GM19193 (cell line): Measurements from ENCODE around the gene CEP83.

ENCODE experiments used
- POLR2A ChIP-seq: IDR thresholded peaks from 4 replicates; pipeline ENCODE4 v1.6.1; 2011; ENCODE audit not compliant: insufficient read depth, insufficient read length; ENCODE audit errors: extremely low read depth

Gene CEP83

DNA sequence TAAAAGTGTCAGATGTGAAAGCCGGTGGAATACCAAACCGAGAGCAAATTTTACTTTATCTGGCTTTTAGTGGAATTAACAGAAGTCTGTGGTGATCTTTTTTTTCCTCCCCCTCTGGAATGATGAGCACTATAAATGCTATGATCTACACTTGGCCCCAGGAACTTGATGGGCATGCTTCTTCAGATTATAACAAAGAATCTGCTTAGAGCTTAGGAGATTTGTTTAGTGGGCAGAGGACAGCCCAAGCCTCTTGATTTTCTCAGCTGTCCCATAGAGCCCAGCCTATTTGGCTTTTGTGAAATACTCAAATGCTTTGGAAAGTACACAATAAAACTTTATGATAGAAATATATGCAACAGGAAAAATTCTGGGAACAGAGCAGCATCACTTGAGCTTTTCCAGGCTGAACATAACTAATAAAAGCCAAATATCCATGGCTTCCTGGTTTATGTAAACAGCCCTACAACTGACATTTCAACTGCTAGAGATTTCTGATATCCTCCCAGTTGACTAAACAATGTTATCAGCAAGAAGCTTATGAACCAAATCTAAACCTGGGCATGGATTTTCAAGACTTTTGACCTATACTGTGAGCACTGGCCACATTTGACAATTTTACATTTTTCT lies 161.7 kb downstream of the CEP83 start:
- TF ChIP-seq POLR2A = no peak

DNA sequence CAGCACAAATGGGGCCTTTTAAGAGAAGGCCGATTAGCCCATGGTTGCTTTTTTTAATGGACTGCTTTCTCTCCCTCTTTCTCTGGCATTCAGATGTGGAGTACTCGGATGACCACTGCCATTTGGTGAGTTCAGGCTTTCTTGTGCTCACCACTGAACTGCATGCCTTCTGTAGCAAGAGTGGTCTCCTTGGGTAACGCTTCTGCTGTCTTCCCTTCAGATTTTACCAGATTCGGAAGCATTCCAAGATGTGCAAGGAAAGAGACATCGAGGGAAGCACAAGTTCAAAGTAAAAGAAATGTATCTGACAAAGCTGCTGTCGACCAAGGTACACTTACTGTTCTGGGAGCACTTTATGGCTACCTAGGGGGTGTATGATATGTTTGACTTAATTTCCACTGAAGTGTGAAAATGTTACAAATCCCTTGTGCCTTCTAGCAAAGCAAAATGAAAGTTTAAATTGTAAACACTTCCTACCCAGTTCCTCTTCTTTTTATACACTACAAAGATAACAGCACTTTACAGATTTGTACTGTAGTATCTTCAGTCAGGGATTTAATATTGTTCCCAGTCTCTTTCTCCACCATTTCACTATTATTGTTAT lies 162.5 kb downstream of the CEP83 start:
- no peak for TF ChIP-seq POLR2A

DNA sequence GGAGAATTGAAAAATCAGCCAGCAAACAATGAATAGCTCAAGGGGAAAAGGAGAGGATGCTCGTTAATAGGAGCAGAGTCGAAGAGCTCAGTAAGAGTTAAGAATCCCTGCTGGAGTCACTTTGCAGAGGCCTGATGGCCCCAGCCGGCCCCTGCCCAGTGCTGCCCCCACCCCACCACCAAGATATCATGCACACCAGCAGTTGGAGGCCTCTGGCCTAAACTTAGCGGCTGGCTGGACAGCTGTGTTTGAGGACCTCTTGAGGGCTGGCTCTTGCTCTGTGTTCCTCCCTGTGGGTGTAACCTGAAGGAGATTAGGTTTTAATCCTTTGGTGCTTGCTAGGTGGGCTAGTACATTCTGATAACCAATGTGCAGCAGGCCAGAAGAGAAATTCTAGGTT lies 169.3 kb downstream of the CEP83 start:
- TF ChIP-seq POLR2A = no peak

DNA sequence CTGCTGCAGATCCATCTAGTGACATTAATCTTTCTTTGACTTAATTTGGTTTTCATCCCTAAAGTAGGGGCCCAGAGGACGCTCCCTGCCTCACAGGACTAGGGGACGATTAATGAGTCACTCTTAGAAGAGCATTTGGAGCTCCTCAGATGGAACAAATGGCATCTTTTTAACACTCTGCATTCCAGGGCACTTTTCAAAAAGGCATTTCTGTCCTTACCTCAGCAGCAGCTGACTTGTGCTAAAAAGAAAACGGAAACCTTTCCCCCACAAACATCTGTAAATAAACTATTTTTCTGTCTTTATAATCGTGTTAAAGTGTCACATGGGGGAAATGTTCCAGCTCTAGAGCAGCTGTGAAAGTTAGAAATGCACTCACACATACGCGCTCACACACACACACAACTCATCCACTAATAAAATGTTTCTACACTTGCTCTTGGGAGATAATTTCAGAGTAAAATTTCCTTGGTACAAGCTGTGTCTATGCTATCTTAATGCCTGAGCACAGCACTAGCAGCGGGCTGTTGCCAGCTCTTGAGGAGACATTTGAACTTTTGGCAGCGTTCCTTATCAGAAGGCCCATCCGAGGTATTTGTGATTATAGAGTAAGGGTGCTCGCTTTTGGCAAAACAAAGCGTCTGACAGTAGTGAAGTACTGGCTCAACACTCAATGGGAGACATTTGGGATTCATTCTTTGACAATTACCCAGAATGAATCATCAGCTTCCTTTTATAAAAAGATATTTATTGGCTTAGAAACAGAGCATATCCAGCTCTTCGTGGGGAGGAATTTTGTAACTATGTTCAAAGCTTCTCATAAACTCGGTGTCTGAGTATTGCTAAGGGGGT lies 170.0 kb downstream of the CEP83 start:
- TF ChIP-seq POLR2A = no peak

DNA sequence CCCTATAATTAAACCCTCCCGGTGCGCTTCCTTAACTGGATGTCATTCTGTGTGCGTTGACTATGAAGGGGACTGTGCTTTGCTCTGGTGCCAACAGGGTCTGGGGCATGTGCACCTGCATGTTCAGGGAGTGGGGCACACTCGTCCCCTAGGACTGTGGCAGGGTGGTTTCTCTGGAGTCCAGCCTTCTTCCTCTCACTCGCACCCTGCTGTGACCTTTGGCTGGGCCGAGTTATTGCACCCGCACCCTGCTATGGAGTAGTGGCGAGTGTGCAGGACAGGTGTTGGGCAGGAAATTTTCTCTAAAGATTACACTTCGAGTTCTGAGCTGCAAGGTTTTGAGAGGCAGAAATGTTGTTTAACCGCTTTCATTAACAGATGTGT lies 172.4 kb downstream of the CEP83 start:
- no peak for TF ChIP-seq POLR2A

DNA sequence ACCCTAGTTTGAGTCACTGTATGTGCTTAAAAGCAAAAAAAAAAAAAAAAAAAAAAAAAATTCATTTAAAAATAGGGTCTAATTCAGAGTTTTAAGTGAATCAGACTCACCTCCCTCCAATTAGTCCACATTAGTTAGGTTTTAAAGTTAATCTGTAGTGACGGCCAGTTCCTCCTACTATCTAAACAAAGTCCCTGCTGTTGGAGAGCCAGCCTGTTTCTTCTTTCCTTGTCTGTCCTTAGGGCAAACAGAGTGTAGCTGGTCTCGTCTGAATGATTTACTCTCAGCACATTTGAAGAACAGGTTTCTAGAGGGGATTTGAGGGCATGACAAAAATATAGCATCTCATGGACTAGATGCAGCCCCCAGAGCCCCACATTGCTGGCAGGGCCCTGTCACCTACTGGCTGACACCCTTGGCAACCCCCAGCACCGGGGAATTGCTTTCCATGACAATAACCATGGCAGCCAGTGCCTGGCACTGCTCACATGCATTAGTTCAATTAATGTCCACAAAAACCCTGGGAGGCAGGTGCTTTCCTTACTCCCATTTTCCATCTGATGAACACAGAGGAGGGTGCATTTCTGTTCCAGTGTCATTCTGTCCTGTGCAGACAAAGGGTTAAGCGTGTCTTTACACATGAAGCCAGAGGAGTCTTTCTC lies 173.0 kb downstream of the CEP83 start:
- TF ChIP-seq POLR2A = no peak

DNA sequence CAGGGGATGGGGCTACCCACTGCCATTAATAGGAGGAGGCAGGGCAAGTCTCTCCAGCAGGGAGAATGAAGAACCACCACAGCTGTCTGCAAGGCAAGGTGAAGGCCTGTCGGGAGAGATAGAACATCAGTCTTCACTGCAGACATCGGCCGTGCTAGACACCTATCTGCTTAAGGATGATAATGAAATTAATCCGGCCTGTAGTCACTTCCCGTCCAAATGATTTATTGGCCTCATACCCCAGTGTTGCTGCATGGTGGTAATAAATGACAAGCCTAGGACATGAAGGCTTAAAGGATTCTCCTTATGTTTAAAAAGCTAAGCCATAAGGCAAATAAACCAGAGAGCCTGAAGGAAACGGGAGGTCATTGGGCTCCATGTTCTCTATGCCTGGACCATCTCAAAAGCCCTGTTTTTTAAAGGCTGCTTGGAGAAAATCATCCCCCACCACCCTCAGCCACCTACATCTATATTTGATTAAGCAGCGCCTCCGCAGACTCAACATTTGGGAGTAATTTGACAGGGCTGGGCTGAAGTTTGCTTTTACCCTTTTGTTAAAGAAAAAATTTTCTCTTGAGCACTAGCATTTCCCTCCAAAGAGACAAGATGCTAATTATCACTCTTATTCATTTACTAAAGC lies 173.6 kb downstream of the CEP83 start:
- no peak for TF ChIP-seq POLR2A

DNA sequence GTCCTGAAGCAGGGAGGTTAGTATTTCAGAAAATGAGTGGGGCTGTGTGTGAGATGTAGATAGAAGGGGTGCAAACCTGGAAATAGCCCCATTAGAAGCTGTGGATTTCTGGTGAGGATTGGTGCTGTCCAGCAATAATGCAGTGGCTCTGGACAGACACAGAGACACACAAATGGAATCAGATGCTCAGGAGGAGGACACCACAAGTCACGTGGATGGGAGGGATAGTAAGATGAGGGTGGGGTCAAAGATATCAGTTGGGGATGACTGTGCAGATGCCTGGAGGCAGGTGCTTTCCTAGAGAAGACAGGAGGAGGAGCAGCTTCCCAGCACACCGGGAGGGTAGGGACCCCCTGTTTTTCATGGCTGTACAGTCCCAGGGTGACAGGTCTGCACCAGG lies 174.8 kb downstream of the CEP83 start:
- no peak for TF ChIP-seq POLR2A

DNA sequence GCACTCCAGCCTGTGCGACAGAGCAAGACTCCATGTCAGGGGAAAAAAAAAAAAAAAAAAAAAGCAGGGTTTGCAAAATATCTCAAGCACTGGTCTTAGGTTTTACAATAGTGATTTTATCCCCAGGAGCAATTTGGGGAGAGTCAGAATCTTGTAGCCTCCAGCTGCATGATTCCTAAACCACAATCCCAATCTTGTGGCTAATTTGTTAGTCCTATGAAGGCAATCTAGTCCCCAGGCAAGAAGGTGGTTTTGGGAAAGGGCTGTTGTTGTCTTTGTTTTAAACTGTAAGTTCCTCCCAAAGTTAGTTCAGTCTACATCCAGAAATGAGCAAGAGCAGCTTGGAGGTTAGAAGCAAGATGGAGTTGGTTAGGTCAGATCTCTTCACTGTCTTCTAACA lies 175.6 kb downstream of the CEP83 start:
- no peak for TF ChIP-seq POLR2A

DNA sequence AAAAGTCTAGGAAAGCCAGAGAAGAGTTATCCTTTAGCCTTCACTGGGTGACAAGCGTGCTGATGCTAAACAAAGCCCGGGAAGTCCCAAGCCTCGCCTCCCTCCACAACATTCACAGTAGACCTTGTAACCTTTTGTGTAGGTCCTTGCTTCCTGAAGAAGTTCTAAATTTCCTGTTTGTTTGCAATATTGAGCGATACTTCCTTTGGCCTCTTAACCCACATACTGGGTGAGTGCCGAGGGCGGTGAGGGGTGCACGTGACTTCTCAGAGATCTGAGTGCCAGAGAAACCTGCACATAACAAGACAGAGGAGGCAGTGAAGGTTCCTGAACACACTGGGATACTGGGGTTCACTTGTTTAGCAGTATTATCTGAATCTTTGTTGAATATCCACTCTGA lies 177.0 kb downstream of the CEP83 start:
- no peak for TF ChIP-seq POLR2A

DNA sequence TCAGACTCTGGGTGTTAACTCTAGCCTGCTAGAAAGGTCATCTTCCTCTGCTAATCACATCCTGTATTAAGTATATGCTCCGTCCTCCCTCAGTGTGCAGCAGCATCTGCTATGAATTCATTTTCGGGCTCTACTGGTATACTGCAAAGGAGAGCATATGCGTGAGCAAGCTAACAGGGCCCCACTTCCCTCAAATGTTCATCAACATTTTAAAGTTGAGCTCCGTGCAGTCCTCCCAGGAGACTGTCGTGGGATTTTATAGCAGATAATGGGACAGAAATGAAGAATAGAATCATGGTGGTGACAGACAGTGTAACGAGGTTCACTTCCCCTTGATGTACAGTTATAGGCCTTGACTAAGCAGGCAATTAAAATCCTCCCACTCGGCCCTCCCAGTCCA lies 179.6 kb downstream of the CEP83 start:
- no peak for TF ChIP-seq POLR2A

DNA sequence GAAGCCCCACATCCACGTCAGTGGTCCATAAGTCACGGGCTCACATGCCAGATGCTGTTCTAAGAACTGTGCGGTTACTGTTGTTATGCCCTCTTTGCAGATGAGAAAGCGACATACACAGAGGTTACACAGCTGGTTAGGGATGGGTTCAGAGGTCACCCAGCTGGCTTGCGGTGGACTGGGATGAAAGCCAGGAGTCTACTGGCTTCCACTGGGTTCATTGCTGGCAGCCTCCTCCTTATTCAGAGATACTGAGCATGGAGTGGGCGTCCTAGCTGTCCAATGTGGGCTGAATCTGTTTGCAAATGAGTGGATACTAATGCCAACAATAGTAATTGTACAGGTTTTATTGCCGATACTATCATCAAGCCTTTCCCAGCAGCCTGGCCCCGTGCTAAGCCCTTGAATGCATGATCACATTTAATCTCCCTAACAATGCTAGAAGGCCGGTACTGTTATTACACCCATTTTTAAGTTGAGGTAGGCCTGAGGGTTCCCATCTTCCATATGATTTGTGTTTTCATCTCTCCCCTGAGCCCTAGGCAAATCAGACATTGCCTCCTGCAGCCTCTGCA lies 182.2 kb downstream of the CEP83 start:
- no peak for TF ChIP-seq POLR2A

DNA sequence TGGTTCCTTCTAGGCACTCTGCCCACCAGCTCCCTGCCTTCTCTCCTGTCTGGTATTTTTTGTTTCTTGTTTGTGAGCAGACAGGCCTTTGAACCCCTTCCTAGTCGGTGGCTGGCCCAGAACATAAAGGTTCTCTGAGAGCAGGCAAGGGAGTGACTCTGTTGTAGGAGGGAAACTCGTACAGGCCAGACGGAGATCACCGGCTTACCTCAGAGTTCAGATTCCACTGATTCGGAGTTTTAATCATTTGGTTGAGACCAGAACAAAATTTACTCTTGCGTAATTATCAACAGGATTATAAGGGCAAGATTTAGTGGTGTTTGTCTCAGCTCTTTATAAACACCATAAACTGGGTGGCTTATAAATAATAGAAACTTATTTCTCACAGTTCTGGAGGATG lies 182.9 kb downstream of the CEP83 start:
- TF ChIP-seq POLR2A = no peak

DNA sequence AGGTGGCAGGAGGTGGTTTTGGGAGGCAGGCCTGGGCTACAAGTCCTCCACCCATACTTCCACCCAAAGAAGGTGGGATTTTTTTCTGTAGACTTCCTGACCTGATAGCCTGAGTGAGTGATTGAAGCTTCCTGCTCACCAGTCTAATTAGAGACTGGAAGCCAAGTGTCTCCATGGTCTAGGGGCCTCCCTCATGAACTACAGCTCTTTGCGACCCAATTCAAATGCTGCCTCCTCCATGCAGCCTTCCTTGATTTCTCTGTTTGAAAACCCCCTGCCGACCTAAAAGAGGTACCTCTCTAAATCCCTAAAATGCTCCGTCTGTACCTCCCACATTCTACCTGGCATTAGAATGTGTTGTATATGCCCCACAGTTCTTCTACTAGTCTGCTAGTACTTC lies 186.4 kb downstream of the CEP83 start:
- no peak for TF ChIP-seq POLR2A

DNA sequence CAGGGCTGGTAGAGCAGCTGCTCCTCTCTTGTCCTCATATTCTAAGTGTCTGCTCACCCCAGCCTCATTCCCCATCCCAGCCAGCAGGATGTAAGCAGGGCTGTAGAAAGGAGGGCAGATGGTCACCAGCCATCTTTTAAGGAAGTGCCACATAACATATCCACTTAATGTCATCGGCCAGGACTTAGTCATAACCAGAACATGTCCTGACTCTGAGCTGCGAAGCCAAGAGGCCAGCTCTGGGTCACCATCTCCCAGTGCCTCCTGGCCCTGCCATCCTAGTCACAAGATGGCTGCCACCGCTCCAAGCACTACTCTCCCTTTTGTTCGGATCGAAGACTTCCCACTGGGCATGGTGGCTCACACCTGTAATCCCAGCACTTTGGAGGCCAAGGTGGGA lies 187.4 kb downstream of the CEP83 start:
- TF ChIP-seq POLR2A = no peak

DNA sequence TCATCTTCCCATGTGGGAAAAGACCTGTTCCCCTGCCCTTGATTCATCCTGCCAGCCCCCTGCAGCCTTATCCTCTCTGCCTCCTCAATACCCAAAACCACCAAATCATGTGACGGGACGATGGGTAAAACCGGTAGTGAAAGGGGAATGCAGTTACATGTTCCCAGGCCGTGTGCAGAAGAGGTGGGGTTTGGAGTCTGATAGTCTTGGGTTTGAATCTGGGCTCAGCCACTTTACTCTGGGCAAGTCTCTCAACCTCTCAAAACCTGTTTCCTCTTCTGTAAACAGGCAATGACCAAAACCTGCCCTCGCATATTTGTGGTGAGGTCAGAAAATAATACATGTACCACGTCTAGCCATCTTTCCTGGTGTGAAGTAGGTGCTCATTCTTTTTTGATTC lies 188.3 kb downstream of the CEP83 start:
- no peak for TF ChIP-seq POLR2A
